SK-N-MC (cell line): ENCODE measurements around the gene PRRT1.

Source experiments
- DNase-seq: peaks from one replicate; pipeline ENCODE4 v3.0.0-alpha.2; 2011; ENCODE audit warnings: low read depth, low spot score
- H3K27ac ChIP-seq: fragments of 200-600 bp; sonication (generic); 2 replicates; pipeline ENCODE4 v1.5.1; 2016; ENCODE audit warnings: mixed run types
- H3K36me3 ChIP-seq: fragments of 200-600 bp; sonication (generic); 2 replicates; pipeline ENCODE4 v1.6.1; 2017; ENCODE audit warnings: antibody characterized with exemption, low read length, mixed read lengths; ENCODE audit not compliant: insufficient read depth
- H3K4me3 ChIP-seq: fragments of 200-600 bp; sonication (generic); 2 replicates; pipeline ENCODE4 v1.5.1; 2016
- H3K9ac ChIP-seq: fragments of 200-600 bp; sonication (generic); 2 replicates; pipeline ENCODE4 v1.8.0; 2017; ENCODE audit warnings: mixed run types, mixed read lengths; ENCODE audit not compliant: insufficient read length
- H3K9me3 ChIP-seq: fragments of 200-600 bp; sonication (generic); 2 replicates; pipeline ENCODE4 v1.6.1; 2017; ENCODE audit warnings: low read depth, mild to moderate bottlenecking, antibody characterized with exemption, low read length, moderate library complexity, mixed read lengths
- EZH2 ChIP-seq: fragments of 200-600 bp; sonication (generic); IDR thresholded peaks from one replicate; pipeline ENCODE4 v1.6.1; 2017; ENCODE audit warnings: antibody characterized with exemption
- FOXP2 ChIP-seq: optimal IDR thresholded peaks from 2 replicates; pipeline ENCODE3; 2011; ENCODE audit warnings: mild to moderate bottlenecking, moderate library complexity; ENCODE audit not compliant: insufficient read depth; ENCODE audit errors: extremely low read length, control extremely low read depth
- POLR2AphosphoS5 ChIP-seq: IDR thresholded peaks from 2 replicates; pipeline ENCODE4 v1.6.1; 2012; ENCODE audit warnings: mild to moderate bottlenecking, low read depth, low read length, borderline replicate concordance

Gene PRRT1

DNA sequence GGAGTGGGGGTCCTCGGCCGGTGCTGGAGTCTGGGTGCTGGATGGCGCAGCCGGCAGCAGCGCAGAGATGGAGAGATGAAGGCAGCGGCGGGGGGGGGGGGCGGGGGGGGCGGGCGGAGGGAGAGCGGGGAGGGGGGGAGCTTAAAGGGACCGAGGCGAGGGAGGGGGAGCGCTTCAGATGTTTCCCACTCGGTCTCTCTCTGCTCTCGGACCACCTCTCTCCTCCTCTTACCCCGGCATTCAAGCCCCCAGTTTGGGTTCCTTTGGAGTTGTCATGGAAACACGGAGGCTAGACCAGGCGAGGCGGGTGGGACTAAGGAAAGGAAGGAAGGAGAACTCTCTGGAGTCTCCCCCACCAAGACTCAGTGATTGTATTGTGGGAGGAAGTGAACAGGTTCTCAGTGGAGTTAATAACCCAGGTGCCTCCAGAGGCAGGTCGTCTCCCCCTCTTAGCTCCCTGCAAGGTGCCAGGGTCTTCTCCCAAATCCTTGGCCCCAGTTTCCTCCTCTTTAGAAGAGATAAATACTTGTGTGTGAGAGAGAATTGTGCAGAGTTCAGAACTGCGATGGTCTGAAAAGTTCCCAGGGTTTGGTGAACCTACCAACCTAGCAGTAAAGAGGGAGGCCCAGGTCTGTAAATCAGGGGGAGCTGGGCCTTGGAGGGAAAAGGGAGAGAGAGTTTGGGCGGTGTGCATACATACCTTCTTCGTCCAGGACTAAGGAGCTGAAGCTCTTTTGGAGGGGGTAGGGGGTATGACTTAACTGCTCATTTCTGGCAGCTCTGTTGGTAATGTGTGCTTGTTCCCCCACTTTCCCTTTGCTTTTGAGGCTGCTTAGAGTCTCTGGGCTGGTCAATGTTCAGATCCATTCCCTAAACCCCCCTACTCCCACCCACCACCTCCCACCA lies at the start of gene PRRT1:
Gene PRRT1, minus strand, starts transcription at position 77 of the 906 bp plus-strand sequence. CDS start 112 bp downstream, outside the sequence.
- Histone ChIP-seq H3K9me3 (no peaks in the 10 kb centered on the region), H3K9ac (peak within 1 kb of the TSS; percentile 90), H3K27ac (peak within 1 kb of the TSS; percentile 85), H3K36me3 (peaks cover 15% of the 10 kb centered on the region), H3K4me3 (peak within 1 kb of the TSS; percentile 94)
- TF ChIP-seq POLR2AphosphoS5 (0 out of 2 replicates have a peak, but pooled peaks have one; percentile 33), EZH2 (no peak)
- DNase-seq, result no peak

DNA sequence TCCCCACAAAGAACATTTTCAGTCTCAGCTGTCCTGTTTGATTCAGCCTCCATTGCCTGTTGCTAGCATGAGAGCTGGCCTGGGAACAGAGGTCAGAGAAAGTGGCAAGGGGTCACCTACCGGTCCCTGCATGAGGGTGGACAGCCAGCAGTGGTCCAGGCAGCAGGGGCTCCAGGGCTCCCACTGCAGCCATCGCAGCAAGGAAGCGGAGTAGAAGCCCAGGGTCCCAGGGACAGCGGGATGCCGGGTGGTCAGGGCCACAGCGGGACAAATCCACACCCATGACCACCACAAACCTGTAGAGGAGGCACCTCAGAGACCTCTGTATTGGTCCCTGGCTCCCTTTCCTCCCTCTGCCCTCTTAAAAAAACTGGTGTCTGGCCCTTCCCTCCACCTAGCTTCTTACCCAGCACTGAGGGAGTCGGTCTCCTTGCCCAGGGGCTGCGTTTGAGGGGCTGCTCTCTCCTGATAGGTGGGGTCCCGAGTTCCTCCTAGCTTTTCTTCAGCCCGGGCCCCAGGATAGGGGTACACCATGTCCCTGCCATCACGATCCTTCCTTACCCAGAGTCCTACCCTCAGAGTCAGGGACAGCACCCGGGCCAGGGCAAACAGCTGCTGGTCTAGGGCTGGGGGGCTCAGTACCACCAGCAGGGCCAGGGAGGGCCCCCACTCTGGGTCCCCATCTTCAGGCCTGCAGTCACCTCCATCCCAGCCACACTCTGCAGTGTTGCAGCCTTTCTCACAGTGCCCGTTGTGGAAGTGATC lies 49.2 kb upstream of the PRRT1 start:
- TF ChIP-seq FOXP2 (no peak), EZH2 (no peak), POLR2AphosphoS5 (no peak)
- H3K4me3 ChIP-seq, result no peak overlapping the region
- H3K9ac ChIP-seq, result no peak overlapping the region
- peak overlapping the region; percentile 96; the same call in 1 of the 2 replicates for H3K27ac ChIP-seq
- no peaks in the 10 kb centered on the region for H3K36me3 ChIP-seq
- H3K9me3 ChIP-seq, result no peaks in the 10 kb centered on the region
- no peak for DNase-seq

DNA sequence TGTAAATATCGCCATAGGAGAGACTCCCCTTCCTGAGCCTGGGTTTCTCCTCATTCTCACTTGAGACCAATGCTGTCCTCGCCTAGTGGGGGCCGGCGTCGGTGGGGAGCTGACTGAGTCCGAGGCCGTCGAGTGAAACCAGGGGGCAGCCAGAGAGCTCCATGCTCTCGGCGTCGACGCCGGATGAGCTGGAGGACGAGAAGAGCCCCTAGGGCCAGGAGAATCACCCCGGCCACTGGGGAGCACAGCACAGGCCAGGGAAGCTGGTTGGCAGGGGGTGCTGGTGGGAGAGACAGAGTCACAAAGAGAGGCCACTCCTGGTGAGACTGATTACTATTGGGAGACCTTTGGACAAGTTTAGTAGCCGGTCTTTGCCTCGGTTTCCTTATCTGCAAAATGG lies 47.1 kb upstream of the PRRT1 start:
- H3K9ac ChIP-seq, result no peak overlapping the region

GRCh38 chr6:32198345-32198696 lies 46.6 kb upstream of the PRRT1 start:
- H3K9ac ChIP-seq, result no peak overlapping the region
- no peak for DNase-seq
- no peaks in the 10 kb centered on the region for H3K36me3 ChIP-seq
- no peaks in the 10 kb centered on the region for H3K9me3 ChIP-seq
- no peak overlapping the region for H3K4me3 ChIP-seq
- no peak overlapping the region for H3K27ac ChIP-seq
- TF ChIP-seq FOXP2, result no peak
- TF ChIP-seq EZH2, result no peak
- no peak for TF ChIP-seq POLR2AphosphoS5

More for the DNA sequence above, 47.1 kb upstream of the PRRT1 start:
- DNase-seq, result no peak
- TF ChIP-seq FOXP2, result no peak
- H3K4me3 ChIP-seq, result no peak overlapping the region
- H3K27ac ChIP-seq, result no peak overlapping the region
- no peaks in the 10 kb centered on the region for H3K9me3 ChIP-seq
- no peaks in the 10 kb centered on the region for H3K36me3 ChIP-seq

DNA sequence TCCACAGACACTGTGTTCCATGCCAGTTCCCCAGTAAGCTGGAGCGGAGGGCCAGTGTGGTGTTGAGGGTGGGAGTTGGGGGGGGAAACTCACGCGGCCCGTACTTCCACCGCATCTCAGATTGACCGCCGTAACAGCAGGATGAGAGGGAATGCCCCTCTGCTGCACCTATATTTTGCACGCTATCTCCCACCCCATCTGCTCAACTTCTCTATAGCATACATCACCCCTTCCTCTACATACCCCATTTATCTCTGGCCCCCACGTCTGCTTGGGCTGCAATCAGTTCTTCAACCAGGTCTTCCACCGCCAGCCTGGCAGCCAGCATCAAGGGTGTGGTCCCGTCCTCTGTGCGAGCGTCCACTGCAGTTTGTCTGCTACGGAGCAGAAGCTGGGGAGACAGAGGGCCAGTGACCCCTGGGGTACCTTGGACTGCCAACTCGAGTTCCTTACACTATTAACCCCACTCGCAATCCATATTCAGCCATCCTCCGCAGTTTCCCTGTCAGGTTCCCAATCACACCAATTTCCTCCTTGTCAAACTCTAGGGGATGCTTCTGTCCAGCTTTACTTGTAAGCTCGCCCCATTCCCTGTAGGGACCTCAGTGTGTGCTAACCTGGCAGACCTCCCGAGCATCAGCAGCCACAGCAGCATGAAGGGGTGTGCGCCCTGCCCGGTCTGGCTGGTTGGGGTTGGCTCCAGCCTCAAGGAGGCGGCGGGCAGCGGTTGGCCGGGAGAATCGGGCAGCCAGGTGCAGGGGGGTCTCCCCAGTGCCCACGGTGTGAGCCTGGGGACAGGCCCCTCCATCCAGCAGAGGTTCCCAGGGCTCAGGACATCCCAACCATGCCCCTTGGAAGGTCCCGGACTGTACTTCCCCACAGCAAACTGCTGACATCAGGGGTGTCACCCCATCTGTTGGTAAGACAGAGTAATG lies 45.2 kb upstream of the PRRT1 start:
- Histone ChIP-seq H3K9me3 (no peaks in the 10 kb centered on the region), H3K36me3 (no peaks in the 10 kb centered on the region), H3K27ac (peak overlapping the region; percentile 77), H3K4me3 (peak overlapping the region; percentile 87), H3K9ac (peak overlapping the region; percentile 20)
- TF ChIP-seq POLR2AphosphoS5 (no peak), FOXP2 (no peak), EZH2 (no peak)
- no peak for DNase-seq

- H3K27ac ChIP-seq, result peak overlapping the region; percentile 90
- peak overlapping the region; percentile 87 for H3K4me3 ChIP-seq
- H3K9ac ChIP-seq, result peak overlapping the region; percentile 87
- TF ChIP-seq POLR2AphosphoS5 (peak; percentile 83; the same call in 1 of the 2 replicates), FOXP2 (peak; percentile 14), EZH2 (no peak)
- no peak for DNase-seq
- H3K9me3 ChIP-seq, result no peaks in the 10 kb centered on the region
- no peaks in the 10 kb centered on the region for H3K36me3 ChIP-seq
These were observed 44.4 kb upstream of the PRRT1 start for GRCh38 chr6:32195902-32196681.

DNA sequence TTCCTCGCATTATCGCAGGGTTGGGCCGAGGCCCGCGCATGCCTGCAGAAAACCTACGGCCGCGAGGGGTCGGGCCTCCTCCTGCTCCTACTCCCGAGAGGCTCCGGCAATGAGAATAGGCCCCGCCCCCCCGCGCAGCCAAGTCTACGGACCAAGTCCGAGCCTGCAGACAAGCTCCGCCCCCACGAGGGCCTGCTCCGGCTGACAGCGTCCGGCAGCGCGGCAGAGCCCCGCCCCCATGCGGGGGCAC lies 43.8 kb upstream of the PRRT1 start:
- peak; percentile 90 for DNase-seq
- Histone ChIP-seq H3K9me3 (no peaks in the 10 kb centered on the region), H3K27ac (peak overlapping the region; percentile 90), H3K9ac (peak overlapping the region; percentile 87), H3K36me3 (no peaks in the 10 kb centered on the region), H3K4me3 (peak overlapping the region; percentile 87)
- no peak for TF ChIP-seq FOXP2
- TF ChIP-seq POLR2AphosphoS5, result no peak
- TF ChIP-seq EZH2, result no peak
